GM23248 (cell line): ENCODE measurements around the gene GDI1. TPM values are rescaled to one million over a fixed set of nuclear protein-coding genes. Genes with fewer than 3 reads are reported as not detected.

Experiments
- DNase-seq: peaks from one replicate; pipeline ENCODE4 v3.0.0-alpha.2; 2015
- H2AFZ ChIP-seq: fragments of 200-600 bp; sonication (generic); 2 replicates; pipeline ENCODE4 v1.6.1; 2016; ENCODE audit warnings: antibody characterized with exemption
- H3F3A ChIP-seq: fragments of 200-600 bp; sonication (generic); 2 replicates; pipeline ENCODE4 v1.6.1; 2016; ENCODE audit warnings: mild to moderate bottlenecking, antibody characterized with exemption, mixed run types; ENCODE audit not compliant: insufficient read depth
- H3K27ac ChIP-seq: fragments of 200-600 bp; sonication (generic); 2 replicates; pipeline ENCODE4 v1.5.1; 2016; ENCODE audit warnings: mild to moderate bottlenecking
- H3K27me3 ChIP-seq: fragments of 200-600 bp; sonication (generic); replicated peaks from 2 replicates; pipeline ENCODE4 v1.6.1; 2016; ENCODE audit warnings: mild to moderate bottlenecking; ENCODE audit not compliant: insufficient read depth
- H3K36me3 ChIP-seq: fragments of 200-600 bp; sonication (generic); 2 replicates; pipeline ENCODE4 v1.6.1; 2016; ENCODE audit warnings: low read depth, mild to moderate bottlenecking
- H3K4me1 ChIP-seq: fragments of 200-600 bp; sonication (generic); 2 replicates; pipeline ENCODE4 v1.6.1; 2016; ENCODE audit warnings: mild to moderate bottlenecking; ENCODE audit not compliant: insufficient read depth
- H3K4me2 ChIP-seq: fragments of 200-600 bp; sonication (generic); one replicate; pipeline ENCODE4 v1.6.1; 2016; ENCODE audit warnings: mild to moderate bottlenecking; ENCODE audit not compliant: unreplicated experiment
- H3K4me3 ChIP-seq: fragments of 200-600 bp; sonication (generic); 2 replicates; pipeline ENCODE4 v1.5.1; 2016; ENCODE audit warnings: mild to moderate bottlenecking
- H3K79me2 ChIP-seq: fragments of 200-600 bp; sonication (generic); 2 replicates; pipeline ENCODE4 v1.6.1; 2016; ENCODE audit warnings: mild to moderate bottlenecking; ENCODE audit not compliant: insufficient read depth
- H3K9ac ChIP-seq: fragments of 200-600 bp; sonication (generic); 2 replicates; pipeline ENCODE4 v1.6.1; 2016; ENCODE audit warnings: mild to moderate bottlenecking
- H3K9me2 ChIP-seq: fragments of 200-600 bp; sonication (generic); 2 replicates; pipeline ENCODE4 v1.6.1; 2016; ENCODE audit warnings: mixed run types, mild to moderate bottlenecking, moderate library complexity; ENCODE audit not compliant: insufficient read depth
- H3K9me3 ChIP-seq: fragments of 200-600 bp; sonication (generic); one replicate; pipeline ENCODE4 v1.6.1; 2017; ENCODE audit warnings: low read depth
- H4K20me1 ChIP-seq: fragments of 200-600 bp; sonication (generic); 2 replicates; pipeline ENCODE4 v1.6.0; 2016; ENCODE audit not compliant: insufficient read depth
- EZH2 ChIP-seq: fragments of 200-600 bp; sonication (generic); IDR thresholded peaks from 2 replicates; pipeline ENCODE4 v1.6.1; 2018; ENCODE audit warnings: antibody characterized with exemption, mild to moderate bottlenecking; ENCODE audit not compliant: insufficient read depth, poor library complexity, severe bottlenecking
- EZH2phosphoT487 ChIP-seq: fragments of 200-600 bp; sonication (generic); IDR thresholded peaks from 2 replicates; pipeline ENCODE4 v1.6.1; 2018; ENCODE audit warnings: antibody characterized with exemption, moderate library complexity, mild to moderate bottlenecking, low read depth; ENCODE audit not compliant: insufficient read depth
- WGBS, 2 experiments: methylation state at CpG; one replicate each; pipeline ENCODE4 v1.1.6; 2015 to 2017; ENCODE audit warnings: low lambda C conversion rate in 2 of 2, low coverage in 1 of 2; ENCODE audit errors: missing lambda C conversion rate in 2 of 2; 5-methylcytosine and 5-hydroxymethylcytosine counted together
- in situ Hi-C: fragments of 300-500 bp; cut with MboI; formaldehyde crosslinking; loops from 2 replicates; pipeline ENCODE4 v1.15.0; 2020
- polyA plus RNA-seq: library from polyadenylated mRNA; unstranded; fragments of >200 nt; fragmentation: Nextera tagmentation; extraction: Ambion mirVana; gene quantifications from 2 replicates; pipeline ENCODE4 v1.2.1, GENCODE V29; 2016
- total RNA-seq: library from RNA; depleted of rRNA; stranded (reverse); fragments of >200 nt; shearing (Covaris generic); gene quantifications from 2 replicates; pipeline ENCODE4 v1.2.3, GENCODE V29; 2014

The GDI1 gene
- total and polyA plus RNA-seq, 2 experiments from 2014 or later: 87.1 to 196 TPM

- Histone ChIP-seq H3K4me2 (no peak overlapping the region), H4K20me1 (no peaks in the 10 kb centered on the region), H2AFZ (no peak overlapping the region), H3K9me3 (no peaks in the 10 kb centered on the region), H3K4me1 (no peaks in the 10 kb centered on the region), H3K27ac (no peak overlapping the region), H3K79me2 (no peaks in the 10 kb centered on the region), H3K9ac (no peak overlapping the region), H3K4me3 (no peak overlapping the region), H3K36me3 (no peaks in the 10 kb centered on the region), H3K27me3 (no peaks in the 10 kb centered on the region), H3F3A (peaks cover 5% of the 10 kb centered on the region; the same call in 1 of the 2 replicates), H3K9me2 (no peaks in the 10 kb centered on the region)
- TF ChIP-seq EZH2phosphoT487 (no peak), EZH2 (no peak)
- no peak for DNase-seq
- in situ Hi-C loops: no loop called here
- WGBS, 2 experiments: 83 to 100% methylated on average over 6 to 19 of the region's 23 CpGs
Measured at GRCh38 chrX:154471839-154472684, 35.1 kb downstream of the GDI1 start.

DNA sequence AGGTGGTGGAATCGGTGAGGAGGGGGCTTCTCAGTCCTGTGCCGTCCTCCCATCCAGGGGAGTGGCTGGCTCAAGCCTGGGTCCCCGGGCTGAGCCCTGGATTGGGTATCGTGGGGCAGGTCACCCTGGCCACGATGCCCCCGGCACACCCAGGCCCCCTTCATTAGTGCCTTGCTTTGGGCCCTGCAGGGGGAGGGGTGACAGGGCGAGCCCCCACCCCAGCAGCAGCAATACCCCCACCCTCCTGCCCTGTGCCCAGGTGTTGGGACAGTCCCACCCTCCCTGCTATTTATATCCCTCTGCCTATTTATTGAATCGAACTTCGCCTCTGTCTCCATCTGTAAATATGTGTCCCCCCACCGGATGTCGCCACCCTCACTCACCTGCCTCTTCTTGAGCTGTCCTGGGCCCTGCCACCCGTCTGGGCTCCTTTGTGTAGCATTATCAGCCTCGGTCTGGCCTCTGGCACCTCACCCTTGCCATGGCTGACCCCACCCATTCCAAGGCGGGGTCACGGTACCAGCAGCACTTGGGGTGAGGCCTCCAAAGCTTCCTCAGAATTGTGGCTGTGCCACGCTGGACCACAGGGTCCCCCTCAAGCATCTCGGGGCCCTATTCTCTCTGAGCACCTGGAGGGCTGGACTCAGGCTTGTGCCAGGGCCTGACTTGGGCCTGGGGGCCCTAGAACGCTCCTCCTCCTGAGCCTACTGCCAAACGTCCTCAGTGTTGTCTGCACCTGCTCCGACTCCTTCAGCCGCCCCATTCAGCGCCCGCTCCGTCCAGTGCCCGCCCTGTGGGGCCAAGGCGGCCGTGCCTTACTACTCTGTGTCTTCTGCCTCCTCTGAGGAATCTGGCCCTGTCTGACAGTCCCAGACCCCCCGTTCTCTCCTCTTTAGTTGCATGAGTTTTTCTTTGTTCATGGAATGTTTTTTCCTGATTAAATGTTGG lies 36.0 kb downstream of the GDI1 start:
- no peaks in the 10 kb centered on the region for H3K27me3 ChIP-seq
- H3K4me3 ChIP-seq: no peak overlapping the region
- H3K27ac ChIP-seq: no peak overlapping the region
- no peak for DNase-seq
- H3K9me3 ChIP-seq: no peaks in the 10 kb centered on the region
- H3K4me1 ChIP-seq: no peaks in the 10 kb centered on the region
- no peaks in the 10 kb centered on the region for H3K9me2 ChIP-seq
- in situ Hi-C loops: no loop called here
- H3K79me2 ChIP-seq: no peaks in the 10 kb centered on the region
- 89% methylated on average over 22 to 23 of the region's 28 CpGs for WGBS, 2 experiments
- no peak overlapping the region for H2AFZ ChIP-seq
- no peak overlapping the region for H3K9ac ChIP-seq
- H3K4me2 ChIP-seq: no peak overlapping the region
- TF ChIP-seq EZH2phosphoT487 (no peak), EZH2 (no peak)
- H3K36me3 ChIP-seq: no peaks in the 10 kb centered on the region
- peaks cover 13% of the 10 kb centered on the region; the same call in 1 of the 2 replicates for H3F3A ChIP-seq
- no peaks in the 10 kb centered on the region for H4K20me1 ChIP-seq

DNA sequence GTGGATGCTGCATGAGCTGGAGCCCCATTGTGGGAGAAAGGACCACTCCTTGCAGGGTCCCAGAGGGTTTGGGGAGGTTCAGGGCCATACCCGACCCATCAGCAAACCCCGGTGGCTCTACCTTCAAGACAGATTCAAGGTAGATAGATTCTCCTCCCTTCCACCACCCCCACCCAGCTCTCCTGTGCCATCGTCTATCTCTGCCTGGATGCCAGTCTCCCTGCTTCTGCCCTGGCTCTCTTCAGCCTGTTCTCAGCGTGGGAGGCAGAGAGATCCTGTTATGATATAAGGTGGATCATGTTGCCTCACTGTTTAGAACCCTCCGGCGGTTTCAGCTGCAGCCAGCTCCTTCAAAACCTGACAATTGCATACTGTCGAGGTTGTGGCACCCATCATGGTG lies 36.7 kb downstream of the GDI1 start:
- in situ Hi-C loops: no loop called here
- Histone ChIP-seq H3K9me3 (no peaks in the 10 kb centered on the region), H3K4me2 (no peak overlapping the region), H4K20me1 (no peaks in the 10 kb centered on the region), H3K9me2 (no peaks in the 10 kb centered on the region), H3F3A (peaks cover 13% of the 10 kb centered on the region; the same call in 1 of the 2 replicates), H3K4me1 (no peaks in the 10 kb centered on the region), H3K9ac (no peak overlapping the region), H2AFZ (no peak overlapping the region), H3K27me3 (no peaks in the 10 kb centered on the region), H3K79me2 (no peaks in the 10 kb centered on the region), H3K36me3 (no peaks in the 10 kb centered on the region), H3K27ac (no peak overlapping the region), H3K4me3 (no peak overlapping the region)
- WGBS, 2 experiments: 77 to 89% methylated on average over 6 to 7 of the region's 7 CpGs
- no peak for DNase-seq
- TF ChIP-seq EZH2phosphoT487: no peak
- TF ChIP-seq EZH2: no peak

GRCh38 chrX:154476821-154477220 lies 39.9 kb downstream of the GDI1 start:
- 64 to 76% methylated on average over 8 of the region's 8 CpGs for WGBS, 2 experiments
- no peaks in the 10 kb centered on the region for H3K27me3 ChIP-seq
- H3K4me3 ChIP-seq: no peak overlapping the region
- H3K9me3 ChIP-seq: no peaks in the 10 kb centered on the region
- peaks cover 13% of the 10 kb centered on the region; the same call in 1 of the 2 replicates for H3F3A ChIP-seq
- DNase-seq: peak; percentile 13
- H3K9ac ChIP-seq: no peak overlapping the region; the same call in 1 of the 2 replicates
- H3K27ac ChIP-seq: 0 out of 2 replicates have a peak overlapping the region, but pooled peaks have one; percentile 70
- H3K36me3 ChIP-seq: no peaks in the 10 kb centered on the region
- H3K9me2 ChIP-seq: no peaks in the 10 kb centered on the region
- no peaks in the 10 kb centered on the region for H3K79me2 ChIP-seq
- TF ChIP-seq EZH2 (no peak), EZH2phosphoT487 (no peak)
- no peak overlapping the region for H2AFZ ChIP-seq
- no peaks in the 10 kb centered on the region for H3K4me1 ChIP-seq
- no peak overlapping the region for H3K4me2 ChIP-seq
- in situ Hi-C loops: no loop called here
- H4K20me1 ChIP-seq: no peaks in the 10 kb centered on the region
